Adrenal gland (tissue), 12 donors: ENCODE results near the gene HSD11B2. TPM values are rescaled to one million over a fixed set of nuclear protein-coding genes. Genes with fewer than 3 reads are reported as not detected.

Experiments
- DNase-seq, 7 donors: peaks; one replicate each; pipeline ENCODE4 v3.0.0-alpha.2; 2019 to 2020
- H3K27ac ChIP-seq, 5 donors: fragments of 200-600 bp; sonication (generic) in 4 of 5; 1 replicate in 3 of 5; 2 replicates in 2 of 5; pipeline versions ENCODE4 v1.5.1 to v1.8.0; 2016 to 2020; ENCODE audit warnings: mild to moderate bottlenecking in 1 of 5
- H3K27me3 ChIP-seq: fragments of 200-600 bp; 2 replicates; pipeline ENCODE4 v1.8.0; 2021
- H3K36me3 ChIP-seq, 2 donors: fragments of 200-600 bp; replicated peaks in 1 of 2; 1 replicate in 1 of 2; 2 replicates in 1 of 2; pipeline versions ENCODE4 v1.5.1 to v1.8.0; 2018 to 2022
- H3K4me1 ChIP-seq, 2 donors: fragments of 200-600 bp; replicated peaks in 1 of 2; 1 replicate in 1 of 2; 2 replicates in 1 of 2; pipeline versions ENCODE4 v1.5.1 to v1.8.0; 2018 to 2021
- H3K4me3 ChIP-seq, 4 donors: fragments of 200-600 bp; sonication (generic) in 3 of 4; one replicate each; pipeline ENCODE4 v1.5.1; 2016 to 2018
- H3K9me3 ChIP-seq, 3 donors: fragments of 200-600 bp; sonication (generic) in 1 of 3; replicated peaks in 1 of 3; 1 replicate in 2 of 3; 2 replicates in 1 of 3; pipeline versions ENCODE4 v1.5.1 to v1.8.0; 2016 to 2021
- CTCF ChIP-seq, 6 experiments: fragments of 450-650 bp in 4 of 6; fragments of 200-600 bp in 2 of 6; sonication (generic) in 1 of 6; IDR thresholded peaks; 1 replicate in 5 of 6; 2 replicates in 1 of 6; pipeline versions ENCODE4 v1.5.1 to v1.8.0; 2016 to 2021; ENCODE audit warnings: antibody characterized with exemption in 6 of 6, mild to moderate bottlenecking in 2 of 6, moderate library complexity in 1 of 6
- POLR2A ChIP-seq, 2 donors: fragments of 450-650 bp; IDR thresholded peaks; one replicate each; pipeline ENCODE4 v1.6.1; 2017; ENCODE audit warnings: antibody characterized with exemption in 2 of 2, mild to moderate bottlenecking in 2 of 2, moderate library complexity in 1 of 2
- WGBS, 4 donors: extraction: QIAGEN DNeasy Blood & Tissue Kit in 2 of 4; methylation state at CpG; one replicate each; pipeline versions ENCODE4 v1.1.5 to v1.1.7; 2013 to 2017; 5-methylcytosine and 5-hydroxymethylcytosine counted together
- intact Hi-C, 2 donors: fragments of 100-400 bp; cut with DNase I; formaldehyde crosslinking; loops; one replicate each; pipeline versions ENCODE4 v1.14.1 to v1.15.0; 2022 to 2023
- polyA plus RNA-seq, 3 donors: library from polyadenylated mRNA; stranded (reverse); fragments of 200-250 nt in 2 of 3; fragments of 350-450 nt in 1 of 3; fragmentation: Illumina TruSeq in 1 of 3; extraction: RNeasy Lipid Tissue Mini Kit (QIAGEN cat#74804) in 1 of 3; gene quantifications; one replicate each; pipeline ENCODE4 v1.2.3, GENCODE V29; 2013 to 2014
- total RNA-seq, 9 donors: library from RNA; depleted of rRNA in 4 of 9; stranded (reverse); fragments of >200 nt in 4 of 9; fragments of 120-200 nt in 1 of 9; fragmentation: NEBNext Ultra II Directional in 1 of 9; extraction: Animal tissue kit (Norgen Biotek cat#: 25700) in 1 of 9; gene quantifications; one replicate each; pipeline versions ENCODE4 v1.1.0 to v1.2.4, GENCODE V29; 2013 to 2023
- donor health status: healthy with polysubstance abuse.
- donor health status: Bipolar disorder and iron deficiency.
- donor health status: DM: yes; HTN: yes; CAD: no.
- donor health status: DM: no; HTN: no; CAD: no.
- donor health status: DM: no; HTN: no; CAD: no.
- donor health status: DM: yes; HTN: yes; CAD: no.

HSD11B2 gene
- total and polyA plus RNA-seq, 12 donors = 0.69 to 12.3 (median 4.0) TPM

GRCh38 chr16:67480833-67481560 lies 50.1 kb downstream of the HSD11B2 start, which contains the start of gene ATP6V0D1:
TSS of gene ATP6V0D1 (minus strand) at chr16:67481157. CDS start at chr16:67481086, 71 bp downstream.
- intact Hi-C loops = loop anchor here in 1 of 2 donors (5.0 kb wide), 1 partner anchor 36 kb away; no protein-coding TSS in a partner anchor
- peak within 1 kb of the TSS; percentile 93 to 99 (median 97) for H3K27ac ChIP-seq
- H3K36me3 ChIP-seq = peaks cover 0 to 8% of the 10 kb centered on the region in 2 donors
- peaks cover 32 to 62% of the 10 kb centered on the region in 2 donors for H3K4me1 ChIP-seq
- no peaks in the 10 kb centered on the region for H3K9me3 ChIP-seq
- H3K27me3 ChIP-seq = no peaks in the 10 kb centered on the region
- TF ChIP-seq CTCF (IDR thresholded peaks at IDR 0.05) (peak; percentile 83 to 97 (median 89)), POLR2A (IDR thresholded peaks at IDR 0.05) (peak; percentile 76 to 92)
- H3K4me3 ChIP-seq = peak within 1 kb of the TSS; percentile 67 to 96 (median 86)
- WGBS, 4 donors = 0 to 2% (median 0%) methylated on average over 33 to 57 of the region's 57 CpGs
- DNase-seq = peak; percentile 98 to 99 (median 99)

DNA sequence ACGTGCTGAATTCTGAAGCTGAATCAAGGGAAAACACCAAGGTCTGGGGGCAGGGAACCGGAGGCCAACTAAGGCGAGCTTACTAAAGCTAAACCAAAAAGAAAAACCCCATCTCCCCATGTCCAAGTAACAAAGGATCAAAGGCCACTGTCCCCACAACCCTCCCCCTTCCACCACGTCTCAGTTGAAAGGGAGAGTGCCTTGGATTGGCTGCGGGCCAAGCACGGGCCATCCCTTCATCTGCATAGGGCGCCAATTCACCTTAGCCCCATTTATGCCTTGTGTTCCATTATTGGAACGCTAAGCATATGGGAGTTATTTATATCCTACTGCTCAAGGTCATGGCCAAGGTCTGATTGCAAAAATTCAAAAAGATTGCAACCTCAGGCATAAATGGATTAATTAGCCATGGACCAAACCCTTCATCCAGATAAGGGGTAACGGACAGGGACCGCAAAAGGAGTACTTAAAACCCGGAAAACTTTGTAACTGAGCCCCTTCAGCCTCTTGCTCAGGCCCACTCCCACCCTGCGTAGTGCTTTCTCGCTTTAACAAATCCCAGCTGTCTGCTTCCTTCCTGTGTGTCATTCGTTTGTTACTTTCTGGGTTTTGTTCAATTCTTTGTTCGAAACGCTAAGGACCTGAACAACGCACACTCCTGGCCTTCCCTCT lies 50.8 kb downstream of the HSD11B2 start:
- TF ChIP-seq CTCF (IDR thresholded peaks at IDR 0.05) = peak in 1 of 6 experiments; percentile 53
- no peak for TF ChIP-seq POLR2A (IDR thresholded peaks at IDR 0.05)
- H3K9me3 ChIP-seq = no peaks in the 10 kb centered on the region
- intact Hi-C loops = loop anchor here in 1 of 2 donors (5.0 kb wide), 1 partner anchor 36 kb away; no protein-coding TSS in a partner anchor
- peaks cover 32 to 55% of the 10 kb centered on the region in 2 donors for H3K4me1 ChIP-seq
- H3K36me3 ChIP-seq = peaks cover 0 to 8% of the 10 kb centered on the region in 2 donors
- peak overlapping the region; percentile 21 to 99 (median 69) for H3K27ac ChIP-seq
- H3K27me3 ChIP-seq = no peaks in the 10 kb centered on the region
- peak; percentile 57 to 85 (median 65) for DNase-seq
- 6 to 17% (median 12%) methylated on average over 17 of the region's 17 CpGs for WGBS, 4 donors
- peak overlapping the region in 2 of 4 donors; percentile 7 to 96 for H3K4me3 ChIP-seq

- intact Hi-C loops = loop anchor here in 1 of 2 donors (5.0 kb wide), 1 partner anchor 35 kb away; no protein-coding TSS in a partner anchor
- H3K4me1 ChIP-seq = peaks cover 32 to 55% of the 10 kb centered on the region in 2 donors
- H3K27me3 ChIP-seq = no peaks in the 10 kb centered on the region
- H3K36me3 ChIP-seq = peaks cover 0 to 8% of the 10 kb centered on the region in 2 donors
- TF ChIP-seq POLR2A (IDR thresholded peaks at IDR 0.05) = no peak
- no peak for TF ChIP-seq CTCF (IDR thresholded peaks at IDR 0.05)
- peak in 1 of 7 donors; percentile 23 for DNase-seq
- peak overlapping the region in 4 of 5 donors; percentile 21 to 99 (median 83) for H3K27ac ChIP-seq
- WGBS, 4 donors = 76 to 79% (median 78%) methylated on average over 23 to 25 of the region's 25 CpGs
- peak overlapping the region in 1 of 4 donors; percentile 96 for H3K4me3 ChIP-seq
- H3K9me3 ChIP-seq = no peaks in the 10 kb centered on the region
These were observed 51.5 kb downstream of the HSD11B2 start for GRCh38 chr16:67482233-67482924.
